Activated T-cell treated with anti-CD3 and anti-CD28 coated beads, Interleukin-2, amount 50 U/mL, for 72 hours (primary cell): ENCODE data around the gene CDX2. TPM values are rescaled to one million over a fixed set of nuclear protein-coding genes. Genes with fewer than 3 reads are reported as not detected.
"Not testable (repeated sequence)": the region's sequence is repeated elsewhere in the genome, so short reads cannot be mapped to it uniquely, and the experiment has no call there.

ENCODE experiments used
- ATAC-seq, 2 donors: fragments of 150-1000 bp; cut with Tn5 transposase; replicated peaks in 1 of 2; 2 replicates each; pipeline ENCODE4 v1.10.0; 2021; ENCODE audit warnings: moderate library complexity in 2 of 2, mild to moderate bottlenecking in 1 of 2
- DNase-seq, 2 donors: peaks; one replicate each; pipeline ENCODE4 v3.0.0; 2021 to 2022; ENCODE audit warnings: mixed read lengths in 1 of 2
- H3K27ac Mint-ChIP-seq: one replicate; pipeline ENCODE4 v1.8.0; 2022; ENCODE audit warnings: mild to moderate bottlenecking, moderate library complexity, mixed read lengths
- H3K27me3 Mint-ChIP-seq: one replicate; pipeline ENCODE4 v1.8.0; 2022; ENCODE audit warnings: low read depth, mixed read lengths
- H3K36me3 Mint-ChIP-seq, 2 donors: one replicate each; pipeline ENCODE4 v1.8.0; 2022; ENCODE audit warnings: mixed read lengths in 2 of 2, mild to moderate bottlenecking in 1 of 2; ENCODE audit not compliant: insufficient read depth in 2 of 2
- H3K4me1 Mint-ChIP-seq: one replicate; pipeline ENCODE4 v1.8.0; 2022; ENCODE audit warnings: low read depth, mixed read lengths
- H3K4me3 Mint-ChIP-seq, 2 donors: one replicate each; pipeline ENCODE4 v1.8.0; 2022; ENCODE audit warnings: mild to moderate bottlenecking in 2 of 2, mixed read lengths in 2 of 2, moderate library complexity in 2 of 2
- H3K9me3 Mint-ChIP-seq, 2 donors: one replicate each; pipeline ENCODE4 v1.8.0; 2022; ENCODE audit warnings: mixed read lengths in 2 of 2
- total RNA-seq, 2 donors: library from RNA; stranded (reverse); gene quantifications; one replicate each; pipeline ENCODE4 v1.2.3, GENCODE V29; 2022

CDX2 gene, protein sequence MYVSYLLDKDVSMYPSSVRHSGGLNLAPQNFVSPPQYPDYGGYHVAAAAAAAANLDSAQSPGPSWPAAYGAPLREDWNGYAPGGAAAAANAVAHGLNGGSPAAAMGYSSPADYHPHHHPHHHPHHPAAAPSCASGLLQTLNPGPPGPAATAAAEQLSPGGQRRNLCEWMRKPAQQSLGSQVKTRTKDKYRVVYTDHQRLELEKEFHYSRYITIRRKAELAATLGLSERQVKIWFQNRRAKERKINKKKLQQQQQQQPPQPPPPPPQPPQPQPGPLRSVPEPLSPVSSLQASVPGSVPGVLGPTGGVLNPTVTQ
- total RNA-seq, result not detected

DNA sequence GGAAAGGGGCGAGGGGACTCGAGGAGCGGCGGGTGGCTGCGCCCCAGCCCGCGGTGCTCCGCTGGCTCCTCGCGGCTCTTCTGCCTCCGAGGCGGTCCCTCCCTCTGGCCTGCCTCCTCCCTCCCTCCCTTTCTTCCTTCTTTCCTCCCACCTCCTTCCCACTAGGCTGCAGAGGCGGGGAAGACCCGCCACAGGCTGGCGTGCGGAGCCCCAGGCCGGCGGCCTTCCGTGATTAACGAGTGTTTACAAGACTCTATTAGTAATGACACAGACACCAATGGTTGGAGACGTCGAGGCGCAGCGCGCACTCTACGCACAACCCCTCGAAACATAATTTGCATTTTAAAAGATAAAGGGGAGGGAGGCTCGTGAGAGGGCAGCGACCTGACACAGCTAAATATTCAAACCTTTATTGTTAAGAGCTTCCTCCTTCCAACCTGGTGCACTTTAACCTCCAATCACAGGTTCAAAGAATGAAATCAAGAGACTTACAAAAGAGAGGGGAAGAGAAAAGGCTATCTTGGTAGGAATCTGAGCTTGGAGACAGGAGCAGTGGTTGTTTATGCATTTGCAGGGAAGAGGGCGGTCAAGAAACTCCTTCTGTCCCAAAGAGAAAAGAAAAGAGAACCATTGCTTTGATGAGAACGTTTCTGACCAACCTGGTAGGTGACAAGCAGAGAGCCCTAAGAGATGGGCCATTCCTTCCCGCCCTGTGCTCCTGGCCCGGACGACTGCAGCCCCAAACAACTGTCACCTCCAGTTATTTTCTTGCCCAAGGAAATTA lies at the start of gene CDX2:
CDX2 (minus strand) TSS at position 234 of the 784 bp plus-strand sequence. CDS start 309 bp downstream, outside the sequence.
- Mint-ChIP-seq H3K4me1 (peaks cover 32% of the 10 kb centered on the region), H3K27me3 (peaks cover 86% of the 10 kb centered on the region), H3K9me3 (no peaks in the 10 kb centered on the region), H3K27ac (no peak within 1 kb of the TSS), H3K36me3 (peaks cover 0 to 3% of the 10 kb centered on the region in 2 donors), H3K4me3 (peak within 1 kb of the TSS; percentile 57 to 67)
- DNase-seq (no peak), ATAC-seq (no peak)

DNA sequence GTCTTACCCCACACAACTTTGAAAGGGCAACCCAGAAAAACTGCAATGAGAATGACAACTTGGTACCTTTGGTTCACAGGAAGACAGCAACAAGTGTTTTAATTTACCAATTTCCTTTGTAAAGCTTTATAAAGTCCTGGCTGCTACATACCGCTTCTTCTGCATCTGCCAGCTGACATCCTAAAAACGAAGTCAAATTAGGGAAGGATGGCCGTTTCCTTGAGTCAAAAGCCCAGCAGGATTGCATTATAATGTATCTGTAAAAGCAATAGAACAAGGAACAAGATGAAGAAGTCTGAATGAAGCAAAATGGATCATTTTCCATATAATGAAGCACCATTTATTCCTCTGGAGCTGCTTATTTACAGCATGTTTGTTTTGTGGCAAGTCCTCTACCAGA lies 45.2 kb upstream of the CDX2 start:
- DNase-seq, result no peak
- no peak overlapping the region for H3K27ac Mint-ChIP-seq
- no peaks in the 10 kb centered on the region for H3K36me3 Mint-ChIP-seq
- ATAC-seq, result no peak
- H3K9me3 Mint-ChIP-seq, result no peaks in the 10 kb centered on the region
- peaks cover 7% of the 10 kb centered on the region for H3K27me3 Mint-ChIP-seq
- H3K4me1 Mint-ChIP-seq, result no peaks in the 10 kb centered on the region
- no peak overlapping the region for H3K4me3 Mint-ChIP-seq

DNA sequence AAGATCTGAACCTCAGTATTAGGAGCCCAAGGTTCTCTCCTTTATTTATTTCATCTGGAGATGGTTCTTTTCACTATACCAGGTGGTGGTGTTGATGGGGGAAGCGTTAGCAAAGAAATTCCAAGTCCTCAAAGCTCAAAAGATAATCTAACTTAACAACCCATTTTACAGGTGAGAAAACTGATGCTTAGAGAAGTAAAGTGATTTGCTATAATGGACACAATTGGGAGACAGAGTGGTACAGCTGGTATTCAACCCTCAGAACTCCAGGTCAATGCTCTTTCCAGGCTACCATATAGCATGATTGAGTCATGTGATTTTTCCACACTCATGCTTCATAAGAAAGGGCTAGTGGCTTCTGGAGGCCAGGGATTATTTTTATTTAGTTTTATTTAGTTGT lies 44.4 kb upstream of the CDX2 start:
- ATAC-seq, result no peak
- peaks cover 7% of the 10 kb centered on the region for H3K27me3 Mint-ChIP-seq
- H3K4me3 Mint-ChIP-seq, result no peak overlapping the region
- no peaks in the 10 kb centered on the region for H3K9me3 Mint-ChIP-seq
- H3K27ac Mint-ChIP-seq, result no peak overlapping the region
- H3K36me3 Mint-ChIP-seq, result no peaks in the 10 kb centered on the region
- DNase-seq, result no peak
- H3K4me1 Mint-ChIP-seq, result no peaks in the 10 kb centered on the region

DNA sequence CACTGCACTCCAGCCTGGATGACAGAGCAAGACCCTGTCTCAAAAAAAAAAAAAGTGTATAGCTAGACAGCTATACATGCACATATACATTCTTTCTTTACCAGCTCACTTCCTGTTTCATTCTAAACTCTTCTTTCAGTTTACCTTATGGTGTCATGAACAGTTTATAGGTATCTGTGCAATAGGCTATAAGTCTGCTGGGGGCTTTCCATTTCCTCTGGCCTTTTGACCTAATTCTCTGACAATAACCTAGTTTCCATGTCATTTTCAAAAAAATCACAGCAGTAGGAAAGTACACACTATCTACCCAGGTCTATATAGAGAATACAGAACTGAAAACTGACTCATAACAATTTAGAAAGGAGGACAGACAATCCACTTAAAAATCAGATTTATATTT lies 43.8 kb upstream of the CDX2 start:
- peak in 1 of 2 donors; percentile 71 for ATAC-seq
- Mint-ChIP-seq H3K27me3 (peaks cover 7% of the 10 kb centered on the region), H3K4me3 (peak overlapping the region in 1 of 2 donors; percentile 40), H3K36me3 (no peaks in the 10 kb centered on the region), H3K4me1 (no peaks in the 10 kb centered on the region), H3K9me3 (no peaks in the 10 kb centered on the region), H3K27ac (no peak overlapping the region)
- no peak for DNase-seq

DNA sequence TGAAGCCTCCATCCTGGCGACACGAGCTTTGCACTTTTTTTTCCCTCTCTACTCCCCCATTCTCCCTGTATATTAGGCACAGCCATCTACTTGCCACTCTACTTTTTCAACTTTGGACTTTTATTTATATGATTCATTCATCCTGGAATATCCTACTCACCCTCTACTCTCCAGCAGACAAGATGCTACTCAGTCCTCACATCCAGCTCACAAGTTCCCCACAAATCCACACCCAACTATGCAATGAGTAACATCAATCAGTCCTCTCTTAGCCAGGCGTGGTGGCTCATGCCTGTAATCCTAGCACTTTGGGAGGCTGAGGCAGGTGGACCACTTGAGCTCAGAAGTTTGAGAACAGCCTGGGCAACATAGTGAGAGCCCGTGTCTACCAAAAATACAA lies 43.3 kb upstream of the CDX2 start:
- Mint-ChIP-seq H3K27me3 (peaks cover 7% of the 10 kb centered on the region), H3K4me3 (no peak overlapping the region), H3K4me1 (no peaks in the 10 kb centered on the region), H3K9me3 (no peaks in the 10 kb centered on the region), H3K36me3 (no peaks in the 10 kb centered on the region), H3K27ac (no peak overlapping the region)
- no peak for DNase-seq
- no peak for ATAC-seq

DNA sequence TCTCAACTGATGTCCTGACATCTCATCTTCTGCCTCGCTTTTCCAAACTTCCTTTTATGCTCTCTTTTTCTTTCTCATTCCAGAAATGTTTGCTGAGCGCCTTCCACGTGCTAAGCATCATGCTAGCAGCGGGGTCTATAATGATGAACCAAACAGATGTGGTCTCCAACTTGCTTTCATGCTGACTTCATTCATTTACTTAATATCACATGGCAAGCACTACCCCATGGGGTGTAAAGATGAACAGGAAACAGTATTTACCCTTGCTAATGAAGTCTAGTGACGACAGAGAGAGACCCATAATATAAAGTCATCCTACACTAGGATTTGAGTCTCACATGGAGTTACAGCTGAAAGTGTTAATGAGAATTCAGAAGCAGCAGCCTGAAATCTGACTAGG lies 40.9 kb upstream of the CDX2 start:
- Mint-ChIP-seq H3K27ac (no peak overlapping the region), H3K4me3 (no peak overlapping the region), H3K9me3 (no peaks in the 10 kb centered on the region), H3K27me3 (peaks cover 7% of the 10 kb centered on the region), H3K36me3 (no peaks in the 10 kb centered on the region), H3K4me1 (no peaks in the 10 kb centered on the region)
- DNase-seq (no peak), ATAC-seq (no peak)

DNA sequence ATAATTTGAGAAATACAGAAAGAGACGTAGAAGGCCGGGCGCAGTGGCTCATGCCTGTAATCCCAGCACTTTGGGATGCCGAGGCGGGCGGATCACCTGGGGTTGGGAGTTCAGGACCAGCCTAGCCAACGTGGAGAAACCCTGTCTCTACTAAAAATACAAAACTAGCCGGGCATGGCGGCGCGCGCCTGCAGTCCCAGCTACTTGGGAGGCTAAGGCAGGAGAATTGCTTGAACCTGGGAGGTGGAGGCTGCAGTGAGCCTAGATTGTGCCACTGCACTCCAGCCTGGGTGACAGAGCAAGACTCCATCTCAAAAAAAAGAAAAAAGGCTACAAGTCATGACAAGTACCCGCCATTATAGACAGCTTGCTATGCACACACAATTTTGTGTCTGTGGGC lies 35.9 kb upstream of the CDX2 start:
- H3K4me3 Mint-ChIP-seq, H3K9me3 Mint-ChIP-seq, H3K27me3 Mint-ChIP-seq, H3K27ac Mint-ChIP-seq, DNase-seq, H3K4me1 Mint-ChIP-seq, H3K36me3 Mint-ChIP-seq, ATAC-seq: not testable (repeated sequence)

DNA sequence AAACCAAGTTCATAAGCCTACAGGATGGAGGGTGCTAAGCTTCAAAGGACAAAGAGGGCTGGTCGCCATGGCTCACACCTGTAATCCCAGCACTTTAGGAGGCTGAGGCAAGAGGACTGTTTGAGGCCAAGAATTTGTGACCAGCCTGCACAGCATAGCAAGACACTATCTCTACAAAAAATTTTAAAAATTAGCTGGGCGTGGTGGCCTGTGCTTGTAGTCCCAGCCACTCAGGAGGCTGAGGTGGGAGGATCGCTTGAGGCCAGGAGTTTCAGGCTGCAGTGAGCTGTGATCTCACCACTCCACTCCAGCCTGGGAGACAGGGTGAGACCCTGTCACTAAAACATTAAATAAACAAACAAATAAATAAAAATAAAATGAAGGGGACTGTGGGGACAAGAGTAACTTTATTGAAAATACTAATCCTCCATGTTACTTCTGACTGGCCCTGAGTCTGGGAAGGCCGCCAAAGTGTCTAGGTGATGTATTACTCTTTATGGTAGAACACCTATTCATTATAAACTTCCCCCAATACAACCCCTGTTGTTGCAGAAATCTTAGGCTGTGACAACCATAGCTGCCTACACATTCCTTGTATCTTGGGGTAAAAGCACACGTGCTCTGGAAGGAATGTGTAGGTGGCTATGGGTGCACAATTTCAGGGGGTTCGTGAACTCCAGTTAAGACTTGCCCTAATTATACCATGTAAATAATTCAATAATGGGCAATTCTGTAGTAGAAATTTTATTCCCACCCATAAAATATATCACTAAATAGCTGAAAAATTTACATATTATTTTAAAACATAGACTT lies 34.0 kb upstream of the CDX2 start:
- H3K27ac Mint-ChIP-seq, result no peak overlapping the region
- ATAC-seq, result no peak

DNA sequence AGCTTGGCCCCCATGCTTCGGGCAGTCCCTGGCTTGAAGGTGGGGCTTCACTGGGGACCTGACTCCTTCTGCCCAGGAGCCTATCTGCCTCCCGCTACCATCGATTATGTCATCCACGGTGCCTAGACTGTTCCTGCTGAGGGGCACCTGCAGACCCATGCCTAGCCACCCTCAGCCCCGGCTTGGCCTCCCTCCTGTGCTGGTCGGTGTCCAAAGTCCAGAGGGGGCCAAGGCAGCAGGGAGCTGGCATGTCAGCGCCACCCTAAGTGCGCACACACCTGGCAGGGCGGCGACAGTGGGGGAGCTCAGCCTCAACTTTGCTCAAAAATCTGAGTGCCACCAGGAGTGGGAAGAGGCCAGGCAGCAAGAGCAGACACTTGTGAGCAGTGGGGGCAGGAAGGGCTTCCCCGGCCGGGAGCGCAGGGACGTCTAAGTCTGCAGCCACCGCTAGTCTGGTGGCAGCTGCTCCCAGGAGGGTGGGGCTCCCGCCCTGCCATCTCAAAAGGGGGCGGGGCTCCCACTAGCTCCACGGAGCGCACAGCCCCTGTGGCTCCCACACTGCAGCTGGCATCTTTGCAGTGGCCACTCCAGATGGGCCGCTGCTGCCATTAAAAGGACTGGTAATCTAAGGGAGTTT lies 32.8 kb upstream of the CDX2 start:
- Mint-ChIP-seq H3K4me1 (no peaks in the 10 kb centered on the region), H3K9me3 (no peaks in the 10 kb centered on the region), H3K27ac (no peak overlapping the region), H3K4me3 (no peak overlapping the region), H3K36me3 (no peaks in the 10 kb centered on the region), H3K27me3 (no peaks in the 10 kb centered on the region)
- ATAC-seq (no peak), DNase-seq (no peak)

More for the DNA sequence above, 34.0 kb upstream of the CDX2 start:
- H3K4me1 Mint-ChIP-seq, result no peaks in the 10 kb centered on the region
- DNase-seq, result no peak
- no peaks in the 10 kb centered on the region for H3K27me3 Mint-ChIP-seq
- no peak overlapping the region for H3K4me3 Mint-ChIP-seq
- H3K9me3 Mint-ChIP-seq, result no peaks in the 10 kb centered on the region
- no peaks in the 10 kb centered on the region for H3K36me3 Mint-ChIP-seq

DNA sequence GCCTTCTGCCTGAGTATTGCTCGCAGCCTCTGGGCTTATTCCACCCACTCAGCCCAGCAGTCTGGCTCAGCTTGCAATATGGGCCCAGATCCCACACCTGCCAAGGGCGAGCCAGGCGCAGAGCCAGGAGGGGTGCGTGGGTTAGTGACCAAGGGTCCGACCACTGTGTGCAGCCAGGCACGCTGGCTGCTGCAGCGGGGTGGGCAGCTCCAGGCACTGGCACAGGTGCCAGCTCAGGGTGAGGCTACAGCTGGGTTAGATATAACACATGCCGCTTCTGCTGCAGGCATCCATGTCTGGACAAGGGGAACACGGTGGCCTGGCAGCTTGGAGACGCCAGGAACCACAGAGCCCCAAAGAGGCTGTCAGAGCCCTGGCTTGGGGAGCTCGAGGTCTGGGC lies 31.9 kb upstream of the CDX2 start:
- H3K27ac Mint-ChIP-seq, result no peak overlapping the region
- H3K9me3 Mint-ChIP-seq, result no peaks in the 10 kb centered on the region
- ATAC-seq (no peak), DNase-seq (no peak)
- no peaks in the 10 kb centered on the region for H3K4me1 Mint-ChIP-seq
- no peak overlapping the region for H3K4me3 Mint-ChIP-seq
- H3K27me3 Mint-ChIP-seq, result no peaks in the 10 kb centered on the region
- no peaks in the 10 kb centered on the region for H3K36me3 Mint-ChIP-seq

DNA sequence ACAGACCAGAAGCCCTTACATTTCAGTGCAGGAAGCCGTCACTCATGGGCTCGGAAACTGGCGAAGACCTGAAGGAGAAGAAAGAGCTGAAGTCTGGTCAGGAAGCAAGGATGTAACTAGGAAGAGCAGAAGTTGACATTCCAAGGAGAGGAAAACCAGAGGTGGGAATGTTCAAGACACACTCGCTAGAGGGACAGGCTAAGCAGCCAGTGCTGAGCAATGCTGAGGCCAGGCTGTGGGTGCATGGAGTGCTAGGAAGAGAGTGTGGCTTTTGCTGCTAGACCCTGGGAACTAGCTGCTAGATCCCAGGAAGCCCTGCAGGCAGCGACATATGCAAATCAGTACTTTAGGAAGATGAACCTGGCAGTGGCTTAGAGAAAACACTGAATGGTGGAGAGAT lies 31.5 kb upstream of the CDX2 start:
- Mint-ChIP-seq H3K9me3 (no peaks in the 10 kb centered on the region), H3K4me1 (no peaks in the 10 kb centered on the region), H3K36me3 (no peaks in the 10 kb centered on the region), H3K4me3 (no peak overlapping the region), H3K27me3 (no peaks in the 10 kb centered on the region), H3K27ac (no peak overlapping the region)
- no peak for ATAC-seq
- no peak for DNase-seq

DNA sequence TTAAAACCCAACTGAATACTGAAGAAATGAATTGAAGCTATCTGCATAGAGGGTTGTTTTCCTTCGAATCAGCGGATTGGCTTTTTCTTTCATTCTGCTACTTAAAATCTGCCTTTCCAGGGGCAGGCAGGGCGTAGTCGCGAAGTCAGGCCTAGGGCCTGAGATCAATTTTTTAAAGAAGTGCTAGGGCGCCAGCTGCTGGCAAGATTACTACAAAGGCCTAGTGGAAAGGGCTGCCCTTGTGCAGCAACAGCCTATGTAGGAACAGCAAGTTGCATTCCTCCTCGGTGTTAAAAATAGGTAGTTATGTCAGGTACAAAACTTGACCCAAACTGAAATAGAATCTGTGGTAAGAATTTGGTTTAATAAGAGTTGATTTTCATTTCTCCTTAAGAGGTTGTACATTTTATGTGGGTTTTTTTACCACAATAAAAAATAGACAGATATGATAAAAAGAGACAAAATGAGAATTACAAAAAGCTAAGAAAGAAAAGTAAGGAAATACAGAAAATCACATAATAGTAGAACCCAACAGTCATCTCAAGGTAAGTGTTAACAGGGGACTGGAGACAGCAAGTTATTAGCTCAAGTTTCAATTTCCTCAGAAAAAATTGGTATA lies 28.9 kb upstream of the CDX2 start:
- Mint-ChIP-seq H3K27ac (no peak overlapping the region), H3K36me3 (no peaks in the 10 kb centered on the region), H3K9me3 (no peaks in the 10 kb centered on the region), H3K27me3 (no peaks in the 10 kb centered on the region), H3K4me3 (no peak overlapping the region), H3K4me1 (no peaks in the 10 kb centered on the region)
- DNase-seq (peak; percentile 24 to 35), ATAC-seq (peak; percentile 57 to 71)
